ENCODE measurements around the gene ARSG.

DNA sequence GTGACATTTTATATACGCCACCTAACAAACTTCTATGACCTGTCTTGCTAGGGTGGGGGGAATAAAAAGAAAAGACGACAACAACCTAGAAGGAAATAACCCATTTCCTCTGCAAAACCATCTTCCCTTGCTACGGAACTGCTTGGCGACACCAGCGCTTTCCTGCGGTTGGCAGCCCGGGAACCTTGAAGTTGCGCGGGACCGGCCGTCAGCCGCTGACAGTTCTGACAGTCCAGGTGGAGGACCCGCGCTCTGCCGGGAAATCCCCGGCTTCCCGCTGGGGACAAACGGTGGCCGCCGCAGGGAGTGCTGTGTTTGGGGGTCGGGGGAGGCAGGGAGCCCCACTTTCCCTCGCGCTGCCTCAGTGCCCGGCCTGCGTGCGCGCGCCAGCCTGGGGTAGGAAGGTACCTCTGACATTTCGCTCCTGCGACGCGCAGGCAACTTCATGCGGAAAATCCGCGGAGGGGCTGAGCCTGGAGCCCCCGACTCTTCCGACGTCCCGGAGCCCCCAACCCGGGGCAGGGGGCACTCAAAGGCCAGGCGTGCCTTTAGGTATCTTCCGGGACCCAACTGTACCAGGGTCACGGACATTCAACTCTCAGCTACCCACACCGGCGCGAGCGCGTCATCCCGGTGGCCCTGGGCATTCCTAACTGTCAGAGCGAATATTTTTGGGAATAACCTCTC lies 884 bp upstream of the ARSG start:
- TF ChIP-seq, protein P1, sequence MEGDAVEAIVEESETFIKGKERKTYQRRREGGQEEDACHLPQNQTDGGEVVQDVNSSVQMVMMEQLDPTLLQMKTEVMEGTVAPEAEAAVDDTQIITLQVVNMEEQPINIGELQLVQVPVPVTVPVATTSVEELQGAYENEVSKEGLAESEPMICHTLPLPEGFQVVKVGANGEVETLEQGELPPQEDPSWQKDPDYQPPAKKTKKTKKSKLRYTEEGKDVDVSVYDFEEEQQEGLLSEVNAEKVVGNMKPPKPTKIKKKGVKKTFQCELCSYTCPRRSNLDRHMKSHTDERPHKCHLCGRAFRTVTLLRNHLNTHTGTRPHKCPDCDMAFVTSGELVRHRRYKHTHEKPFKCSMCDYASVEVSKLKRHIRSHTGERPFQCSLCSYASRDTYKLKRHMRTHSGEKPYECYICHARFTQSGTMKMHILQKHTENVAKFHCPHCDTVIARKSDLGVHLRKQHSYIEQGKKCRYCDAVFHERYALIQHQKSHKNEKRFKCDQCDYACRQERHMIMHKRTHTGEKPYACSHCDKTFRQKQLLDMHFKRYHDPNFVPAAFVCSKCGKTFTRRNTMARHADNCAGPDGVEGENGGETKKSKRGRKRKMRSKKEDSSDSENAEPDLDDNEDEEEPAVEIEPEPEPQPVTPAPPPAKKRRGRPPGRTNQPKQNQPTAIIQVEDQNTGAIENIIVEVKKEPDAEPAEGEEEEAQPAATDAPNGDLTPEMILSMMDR (IDR thresholded peaks at IDR 0.05; ENCODE audit: low read depth, low read length, missing input control), result no peak
- TF ChIP-seq MAX (IDR thresholded peaks at IDR 0.05), result no peak
- no peak for TF ChIP-seq TAF1 (conservative IDR thresholded peaks at IDR 0.05)
- no peak for TF ChIP-seq YY1 (IDR thresholded peaks at IDR 0.05)
- TF ChIP-seq FOXA1 (IDR thresholded peaks at IDR 0.05), result no peak
- no peak for TF ChIP-seq GABPA (IDR thresholded peaks at IDR 0.05 in 1 of 2, conservative IDR thresholded peaks at IDR 0.05 in 1 of 2)
- no peak for TF ChIP-seq SP1 (IDR thresholded peaks at IDR 0.05)
- no peak for TF ChIP-seq HNF4G (IDR thresholded peaks at IDR 0.05)
- no peak for TF ChIP-seq JUND (IDR thresholded peaks at IDR 0.05)
- no peak for TF ChIP-seq ZBTB33 (IDR thresholded peaks at IDR 0.05)
- no peak for TF ChIP-seq RAD21 (IDR thresholded peaks at IDR 0.05)
